Right forelimb (tissue), 1 donor: ENCODE data around the gene HNRNPCL2.
"Not testable (repeated sequence)": the region's sequence is repeated elsewhere in the genome, so short reads cannot be mapped to it uniquely, and the experiment has no call there.

Experiments used
- DNase-seq: peaks from one replicate; pipeline ENCODE4 v3.0.0-alpha.2; 2018

Gene HNRNPCL2

GRCh38 chr1:13116754-13117153 is at the start of gene HNRNPCL2:
Gene HNRNPCL2 (minus strand): TSS chr1:13116854. CDS start chr1:13116400, 454 bp downstream.
- DNase-seq, result not testable (repeated sequence)

GRCh38 chr1:13165531-13165930 is 48.9 kb upstream of the HNRNPCL2 start, which contains the start of gene HNRNPCL4:
Gene HNRNPCL4 (minus strand): TSS chr1:13165631. CDS start chr1:13165467, 164 bp downstream.
- not testable (repeated sequence) for DNase-seq

- DNase-seq, result not testable (repeated sequence)
These were observed 39.3 kb upstream of the HNRNPCL2 start, which contains the start of gene PRAMEF26 for GRCh38 chr1:13155909-13156308. Gene PRAMEF26 (minus strand): TSS chr1:13156009. CDS start chr1:13153095, 2,914 bp downstream.

GRCh38 chr1:13070474-13070873 is 46.2 kb downstream of the HNRNPCL2 start, which contains the start of gene PRAMEF25:
Gene PRAMEF25 (plus strand): TSS chr1:13070774. CDS start chr1:13073694, 2,920 bp downstream.
- DNase-seq, result not testable (repeated sequence)
